Lung (tissue), 12 donors: Measurements from ENCODE around the gene NPDC1. TPM values are rescaled to one million over a fixed set of nuclear protein-coding genes. Genes with fewer than 3 reads are reported as not detected.

ENCODE experiments used
- ATAC-seq: fragments of 200-7000 bp; cut with Tn5 transposase; one replicate; pipeline ENCODE4 v1.9.1; 2020; ENCODE audit warnings: moderate number of reproducible peaks; ENCODE audit not compliant: insufficient read depth, low FRiP score
- DNase-seq, 3 donors: peaks; one replicate each; pipeline ENCODE4 v3.0.0-alpha.2; 2013 to 2017
- H3K27ac ChIP-seq, 2 donors: one replicate each; pipeline ENCODE4 v1.5.1; 2013; ENCODE audit warnings: mild to moderate bottlenecking in 2 of 2, moderate library complexity in 2 of 2, control low read depth in 1 of 2, inconsistent platforms in 1 of 2, low read depth in 1 of 2, low read length in 1 of 2
- H3K27me3 ChIP-seq, 3 donors: one replicate each; pipeline ENCODE4 v1.5.1; 2013; ENCODE audit warnings: low read length in 2 of 3; ENCODE audit not compliant: control insufficient read depth in 3 of 3, insufficient read depth in 3 of 3
- H3K36me3 ChIP-seq, 4 donors: one replicate each; pipeline ENCODE4 v1.5.1; 2013; ENCODE audit warnings: low read length in 4 of 4, mild to moderate bottlenecking in 1 of 4, moderate library complexity in 1 of 4; ENCODE audit not compliant: control insufficient read depth in 4 of 4, insufficient read depth in 4 of 4
- H3K4me1 ChIP-seq, 5 donors: one replicate each; pipeline ENCODE4 v1.5.1; 2013; ENCODE audit warnings: low read length in 5 of 5, mild to moderate bottlenecking in 2 of 5, moderate library complexity in 1 of 5; ENCODE audit not compliant: control insufficient read depth in 5 of 5, insufficient read depth in 5 of 5
- H3K4me3 ChIP-seq: one replicate; pipeline ENCODE4 v1.5.1; 2013; ENCODE audit warnings: mild to moderate bottlenecking, control low read depth, moderate library complexity
- H3K9ac ChIP-seq, 2 donors: one replicate each; pipeline ENCODE4 v1.5.1; 2013; ENCODE audit warnings: low read length in 2 of 2, control low read depth in 1 of 2; ENCODE audit not compliant: insufficient read depth in 1 of 2
- H3K9me3 ChIP-seq, 4 donors: one replicate each; pipeline ENCODE4 v1.5.1; 2013; ENCODE audit warnings: low read length in 3 of 4, mild to moderate bottlenecking in 1 of 4, moderate library complexity in 1 of 4; ENCODE audit not compliant: control insufficient read depth in 4 of 4, insufficient read depth in 3 of 4
- CTCF ChIP-seq: IDR thresholded peaks from 2 replicates; pipeline ENCODE4 v1.5.1; 2012; ENCODE audit warnings: mild to moderate bottlenecking; ENCODE audit errors: control extremely low read depth, extremely low read depth
- WGBS, 2 donors: extraction: QIAGEN DNeasy Blood & Tissue Kit; methylation state at CpG; one replicate each; pipeline ENCODE4 v1.1.7; 2013; 5-methylcytosine and 5-hydroxymethylcytosine counted together
- polyA plus RNA-seq, 2 donors: library from polyadenylated mRNA; stranded (reverse); fragments of 200-250 nt; gene quantifications; one replicate each; pipeline ENCODE4 v1.2.1, GENCODE V29; 2013
- total RNA-seq, 2 donors: library from RNA; depleted of rRNA in 1 of 2; stranded (reverse); fragments of >200 nt in 1 of 2; gene quantifications; one replicate each; pipeline ENCODE4 v1.2.1, GENCODE V29; 2014 to 2021
- donor health status: control.
- donor health status: control.
- donor health status: Bipolar disorder and iron deficiency.
- donor health status: healthy.
- donor health status: DM: yes; HTN: yes; CAD: no.

The NPDC1 gene
- total and polyA plus RNA-seq, 4 donors: 28.7 to 99.3 (median 68.3) TPM

- Histone ChIP-seq H3K27me3 (peaks cover 12 to 30% (median 18%) of the 10 kb centered on the region in 3 donors), H3K9ac (no peak overlapping the region), H3K9me3 (peaks cover 0 to 3% (median 0%) of the 10 kb centered on the region in 4 donors), H3K4me1 (peaks cover 0 to 35% (median 12%) of the 10 kb centered on the region in 5 donors), H3K4me3 (no peak overlapping the region), H3K36me3 (no peaks in the 10 kb centered on the region), H3K27ac (no peak overlapping the region)
- 92 to 93% methylated on average over 17 of the region's 17 CpGs for WGBS, 2 donors
- no peak for TF ChIP-seq CTCF
- DNase-seq: no peak
- no peak for ATAC-seq
Measured at GRCh38 chr9:137051145-137051724, 5.3 kb upstream of the NPDC1 start.

- Histone ChIP-seq H3K4me1 (peaks cover 0 to 31% (median 12%) of the 10 kb centered on the region in 5 donors), H3K9ac (no peak overlapping the region), H3K27ac (no peak overlapping the region), H3K36me3 (no peaks in the 10 kb centered on the region), H3K27me3 (peaks cover 12 to 30% (median 18%) of the 10 kb centered on the region in 3 donors), H3K4me3 (no peak overlapping the region), H3K9me3 (peaks cover 0 to 3% (median 0%) of the 10 kb centered on the region in 4 donors)
- no peak for TF ChIP-seq CTCF
- no peak for DNase-seq
- ATAC-seq: no peak
- 84 to 95% methylated on average over 5 of the region's 5 CpGs for WGBS, 2 donors
Measured at GRCh38 chr9:137050570-137050969, 4.6 kb upstream of the NPDC1 start.

- Histone ChIP-seq H3K4me1 (peaks cover 0 to 30% (median 6%) of the 10 kb centered on the region in 5 donors), H3K4me3 (no peak overlapping the region), H3K27me3 (peaks cover 12 to 36% (median 21%) of the 10 kb centered on the region in 3 donors), H3K27ac (no peak overlapping the region), H3K9me3 (peaks cover 0 to 3% (median 0%) of the 10 kb centered on the region in 4 donors), H3K36me3 (no peaks in the 10 kb centered on the region), H3K9ac (no peak overlapping the region)
- no peak for ATAC-seq
- no peak for TF ChIP-seq CTCF
- 38 to 47% methylated on average over 38 of the region's 38 CpGs for WGBS, 2 donors
- DNase-seq: peak; percentile 36 to 55 (median 50)
Measured at GRCh38 chr9:137049544-137050449, 3.8 kb upstream of the NPDC1 start.
